ENCODE measurements around the gene PLCD1. TPM values are rescaled to one million over a fixed set of nuclear protein-coding genes. Genes with fewer than 3 reads are reported as not detected.
"Not testable (repeated sequence)": the region's sequence is repeated elsewhere in the genome, so short reads cannot be mapped to it uniquely, and the experiment has no call there.

Gene PLCD1
- polyA plus RNA-seq, 1 donor = 14.9 TPM

- no peak for DNase-seq
These were observed 7.5 kb upstream of the PLCD1 start for GRCh38 chr3:38036906-38037305.

GRCh38 chr3:38036286-38036685, 6.8 kb upstream of the PLCD1 start:
- DNase-seq = no peak

GRCh38 chr3:38034335-38034734, 4.9 kb upstream of the PLCD1 start:
- DNase-seq = not testable (repeated sequence)

- not testable (repeated sequence) for DNase-seq
These were observed 4.1 kb upstream of the PLCD1 start for GRCh38 chr3:38033586-38033985.

GRCh38 chr3:38032328-38032865, 3.0 kb upstream of the PLCD1 start:
- no peak for DNase-seq

- DNase-seq = no peak
These were observed 1.9 kb upstream of the PLCD1 start for GRCh38 chr3:38031022-38031994.

- DNase-seq = no peak
These were observed 932 bp upstream of the PLCD1 start for GRCh38 chr3:38030126-38031021.

- no peak for DNase-seq
These were observed 651 bp downstream of the PLCD1 start for GRCh38 chr3:38028621-38029361.

- DNase-seq = no peak
These were observed 1.7 kb downstream of the PLCD1 start for GRCh38 chr3:38027466-38028465.

- DNase-seq = no peak
These were observed 2.6 kb downstream of the PLCD1 start for GRCh38 chr3:38026856-38027255.

GRCh38 chr3:38022896-38023709, 6.3 kb downstream of the PLCD1 start:
- no peak for DNase-seq

GRCh38 chr3:38022301-38022700, 7.1 kb downstream of the PLCD1 start:
- DNase-seq = no peak

- DNase-seq = no peak
These were observed 8.2 kb downstream of the PLCD1 start for GRCh38 chr3:38021196-38021595.

- no peak for DNase-seq
These were observed 9.1 kb downstream of the PLCD1 start for GRCh38 chr3:38020342-38020726.

- no peak for DNase-seq
These were observed 9.6 kb downstream of the PLCD1 start for GRCh38 chr3:38019658-38020341.

- DNase-seq = no peak
These were observed 10.9 kb downstream of the PLCD1 start for GRCh38 chr3:38018296-38019266.

GRCh38 chr3:38017445-38018295, 11.8 kb downstream of the PLCD1 start:
- no peak for DNase-seq

Data from hindlimb muscle (tissue), 1 donor.